Measurements from ENCODE around the gene CMTM2. TPM values are rescaled to one million over a fixed set of nuclear protein-coding genes. Genes with fewer than 3 reads are reported as not detected.

Gene CMTM2
- total and polyA plus RNA-seq, 11 donors: 0.52 TPM; not detected in 10

GRCh38 chr16:66599726-66600125 is 20.5 kb downstream of the CMTM2 start:
- no peak overlapping the region for H3K4me3 ChIP-seq
- intact Hi-C loops (cut with DNase I): loop anchor here in 8 of 10 donors (5.0 to 10.0 kb wide), 6 partner anchors 37 to 265 kb away; partner anchors contain the start of genes CKLF (in 2 of the 8) and TK2 (in 2 of the 8)
- ATAC-seq (no peak), DNase-seq (no peak)
- no peaks in the 10 kb centered on the region for H3K36me3 ChIP-seq
- H3K27ac ChIP-seq: no peak overlapping the region
- H3K27me3 ChIP-seq: no peaks in the 10 kb centered on the region
- TF ChIP-seq CTCF (IDR thresholded peaks at IDR 0.05) (no peak), POLR2A (IDR thresholded peaks at IDR 0.05) (no peak)
- H3K4me1 ChIP-seq: peaks cover 0 to 10% (median 4%) of the 10 kb centered on the region in 12 donors
- WGBS, 4 donors: 90 to 94% (median 92%) methylated on average over 4 of the region's 4 CpGs
- H3K9me3 ChIP-seq: no peaks in the 10 kb centered on the region

GRCh38 chr16:66600477-66600876 is 21.2 kb downstream of the CMTM2 start:
- H3K27ac ChIP-seq: no peak overlapping the region
- DNase-seq (no peak), ATAC-seq (no peak)
- H3K9me3 ChIP-seq: no peaks in the 10 kb centered on the region
- H3K36me3 ChIP-seq: no peaks in the 10 kb centered on the region
- 92 to 100% (median 97%) methylated on average over 1 of the region's 1 CpG for WGBS, 4 donors
- H3K4me1 ChIP-seq: peaks cover 0 to 18% (median 6%) of the 10 kb centered on the region in 12 donors
- no peaks in the 10 kb centered on the region for H3K27me3 ChIP-seq
- TF ChIP-seq CTCF (IDR thresholded peaks at IDR 0.05): no peak
- no peak for TF ChIP-seq POLR2A (IDR thresholded peaks at IDR 0.05)
- no peak overlapping the region for H3K4me3 ChIP-seq
- intact Hi-C loops (cut with DNase I): loop anchor here in 8 of 10 donors (5.0 to 10.0 kb wide), 6 partner anchors 38 to 264 kb away; partner anchors contain the start of genes CKLF (in 2 of the 8) and TK2 (in 2 of the 8)

GRCh38 chr16:66601471-66601870 is 22.2 kb downstream of the CMTM2 start:
- WGBS, 4 donors: 94 to 100% (median 96%) methylated on average over 4 to 5 of the region's 5 CpGs
- DNase-seq (no peak), ATAC-seq (no peak)
- Histone ChIP-seq H3K36me3 (no peaks in the 10 kb centered on the region), H3K4me1 (peaks cover 0 to 28% (median 11%) of the 10 kb centered on the region in 12 donors), H3K27me3 (no peaks in the 10 kb centered on the region), H3K4me3 (no peak overlapping the region), H3K27ac (no peak overlapping the region), H3K9me3 (no peaks in the 10 kb centered on the region)
- no peak for TF ChIP-seq CTCF (IDR thresholded peaks at IDR 0.05)
- no peak for TF ChIP-seq POLR2A (IDR thresholded peaks at IDR 0.05)
- intact Hi-C loops (cut with DNase I): loop anchor here in 8 of 10 donors (5.0 to 10.0 kb wide), 6 partner anchors 39 to 263 kb away; partner anchors contain the start of genes CKLF (in 2 of the 8) and TK2 (in 2 of the 8)

- peak in 4 of 5 donors; percentile 55 to 77 (median 64) for DNase-seq
- 10 to 12% (median 11%) methylated on average over 32 of the region's 32 CpGs for WGBS, 4 donors
- peak overlapping the region; percentile 59 to 97 (median 84) for H3K4me3 ChIP-seq
- H3K27me3 ChIP-seq: no peaks in the 10 kb centered on the region
- H3K36me3 ChIP-seq: peaks cover 0 to 3% (median 0%) of the 10 kb centered on the region in 9 donors
- intact Hi-C loops (cut with DNase I): loop anchor here in 8 of 10 donors (2.0 to 10.0 kb wide), 8 partner anchors 41 to 261 kb away; partner anchors contain the start of genes CKLF (in 4 of the 8) and TK2 (in 2 of the 8)
- no peak for TF ChIP-seq CTCF (IDR thresholded peaks at IDR 0.05)
- TF ChIP-seq POLR2A (IDR thresholded peaks at IDR 0.05): no peak
- ATAC-seq: peak; percentile 38 to 43 (median 39)
- H3K9me3 ChIP-seq: no peaks in the 10 kb centered on the region
- H3K27ac ChIP-seq: peak overlapping the region; percentile 88 to 98 (median 94)
- H3K4me1 ChIP-seq: peaks cover 0 to 40% (median 19%) of the 10 kb centered on the region in 12 donors
Observed at GRCh38 chr16:66603537-66604375, 24.5 kb downstream of the CMTM2 start.

All from heart left ventricle (tissue), 16 donors.